Prostate gland (tissue), 2 donors: ENCODE measurements around the gene NCBP1. TPM values are rescaled to one million over a fixed set of nuclear protein-coding genes. Genes with fewer than 3 reads are reported as not detected.

ENCODE experiments used
- DNase-seq: peaks from one replicate; pipeline ENCODE4 v3.0.0-alpha.2; 2019; ENCODE audit warnings: low spot score
- H3K27ac ChIP-seq, 2 donors: fragments of 200-600 bp; sonication (generic); 2 replicates each; pipeline ENCODE4 v1.5.1; 2017 to 2019
- H3K27me3 ChIP-seq: fragments of 200-600 bp; sonication (generic); replicated peaks from 2 replicates; pipeline ENCODE4 v1.5.1; 2019; ENCODE audit not compliant: insufficient read depth
- H3K36me3 ChIP-seq, 2 donors: fragments of 200-600 bp; sonication (generic); 1 replicate in 1 of 2; 2 replicates in 1 of 2; pipeline versions ENCODE4 v1.5.1 to v1.8.1; 2017 to 2019
- H3K4me1 ChIP-seq: fragments of 200-600 bp; sonication (generic); replicated peaks from 2 replicates; pipeline ENCODE4 v1.5.1; 2019
- H3K4me3 ChIP-seq, 2 donors: fragments of 200-600 bp; sonication (generic); 2 replicates each; pipeline ENCODE4 v1.5.1; 2017 to 2019
- H3K9me3 ChIP-seq: fragments of 200-600 bp; sonication (generic); 2 replicates; pipeline ENCODE4 v1.5.1; 2017
- CTCF ChIP-seq, 4 experiments: fragments of 200-600 bp in 2 of 4; fragments of 450-650 bp in 2 of 4; sonication (generic) in 2 of 4; IDR thresholded peaks; 1 replicate in 3 of 4; 2 replicates in 1 of 4; pipeline ENCODE4 v1.5.1; 2016 to 2019; ENCODE audit warnings: antibody characterized with exemption in 4 of 4, mild to moderate bottlenecking in 2 of 4, moderate library complexity in 2 of 4
- POLR2A ChIP-seq: fragments of 450-650 bp; IDR thresholded peaks from one replicate; pipeline ENCODE4 v1.6.1; 2016; ENCODE audit warnings: antibody characterized with exemption, mild to moderate bottlenecking
- POLR2AphosphoS5 ChIP-seq: sonication (generic); formaldehyde crosslinking; IDR thresholded peaks from one replicate; pipeline ENCODE4 v1.6.1; 2017; ENCODE audit warnings: antibody characterized with exemption
- WGBS: methylation state at CpG from one replicate; pipeline ENCODE4 v1.1.5; 2018; 5-methylcytosine and 5-hydroxymethylcytosine counted together
- intact Hi-C: fragments of 100-400 bp; cut with DNase I; formaldehyde crosslinking; loops from one replicate; pipeline ENCODE4 v1.14.2; 2022
- total RNA-seq, 2 donors: library from RNA; depleted of rRNA; stranded (reverse); fragments of >200 nt; gene quantifications; one replicate each; pipeline ENCODE4 v1.1.0, GENCODE V29; 2016

The NCBP1 gene
- total RNA-seq, 2 donors from 2014 or later: 18.1 to 18.3 TPM

GRCh38 chr9:97722331-97722730 is 88.7 kb downstream of the NCBP1 start:
- no peak for DNase-seq
- intact Hi-C loops: no loop called here
- H3K4me1 ChIP-seq: no peaks in the 10 kb centered on the region
- TF ChIP-seq CTCF (IDR thresholded peaks at IDR 0.05): no peak
- no peak for TF ChIP-seq POLR2A
- no peak for TF ChIP-seq POLR2AphosphoS5
- H3K9me3 ChIP-seq: no peaks in the 10 kb centered on the region
- H3K4me3 ChIP-seq: no peak overlapping the region
- H3K27me3 ChIP-seq: no peaks in the 10 kb centered on the region
- no peaks in the 10 kb centered on the region for H3K36me3 ChIP-seq
- WGBS: 30% methylated on average over 2 of the region's 2 CpGs
- H3K27ac ChIP-seq: no peak overlapping the region

Other genes starting within 250 kb of the NCBP1 start
- 10 to 100 TPM in 1 of 2 donors, 1 to 10 TPM in 1; 9.3 to 18.0 TPM for gene TDRD7, start 221.7 kb upstream of the NCBP1 start, total RNA-seq
- 1 to 10 TPM; 7.0 to 8.0 TPM for gene TMOD1, start 132.2 kb upstream of the NCBP1 start, total RNA-seq
- 10 to 100 TPM; 14.6 to 24.5 TPM for gene TSTD2, start 453 bp upstream of the NCBP1 start, total RNA-seq
- gene XPA, start 63.5 kb downstream of the NCBP1 start, total RNA-seq: 10 to 100 TPM; 11.9 to 13.3 TPM
- 1 to 10 TPM in 1 of 2 donors, under 1 TPM in 1; 0.97 to 5.5 TPM for gene FOXE1, start 219.4 kb downstream of the NCBP1 start, total RNA-seq